LNCAP (cell line): Measurements from ENCODE around the gene AVL9.

Experiments used
- CTCF ChIP-seq: fragments of 450-650 bp; IDR thresholded peaks from 2 replicates; pipeline ENCODE4 v1.5.1; 2017; ENCODE audit warnings: mild to moderate bottlenecking

Gene AVL9

GRCh38 chr7:32481176-32481575, 14.1 kb upstream of the AVL9 start:
- no peak for TF ChIP-seq CTCF

GRCh38 chr7:32481921-32482320, 13.4 kb upstream of the AVL9 start:
- no peak for TF ChIP-seq CTCF

- no peak for TF ChIP-seq CTCF
Observed at GRCh38 chr7:32489788-32490126, 5.5 kb upstream of the AVL9 start.

- TF ChIP-seq CTCF, result no peak
Observed at GRCh38 chr7:32490127-32490796, 5.0 kb upstream of the AVL9 start, which contains the start of gene LSM5. Gene LSM5 (minus strand): TSS chr7:32490380. CDS start chr7:32490365, 15 bp downstream.

- no peak for TF ChIP-seq CTCF
Observed at GRCh38 chr7:32494946-32495297, 367 bp upstream of the AVL9 start.

GRCh38 chr7:32496052-32496813, 944 bp downstream of the AVL9 start:
- TF ChIP-seq CTCF, result no peak

GRCh38 chr7:32500922-32501341, 5.6 kb downstream of the AVL9 start:
- TF ChIP-seq CTCF, result no peak
